Lower lobe of right lung (tissue), 2 donors: Measurements from ENCODE around the gene ALX3. TPM values are rescaled to one million over a fixed set of nuclear protein-coding genes. Genes with fewer than 3 reads are reported as not detected.

Experiments
- ATAC-seq, 2 donors: fragments of 200-7000 bp; cut with Tn5 transposase; one replicate each; pipeline ENCODE4 v1.9.1; 2020 to 2022; ENCODE audit warnings: mild to moderate bottlenecking in 2 of 2, moderate library complexity in 2 of 2
- DNase-seq: peaks from one replicate; pipeline ENCODE4 v3.0.0-alpha.2; 2020
- H3K27ac ChIP-seq: fragments of 200-600 bp; one replicate; pipeline ENCODE4 v1.8.0; 2022
- H3K27me3 ChIP-seq: fragments of 200-600 bp; one replicate; pipeline ENCODE4 v1.8.0; 2022; ENCODE audit warnings: low read depth
- H3K36me3 ChIP-seq: fragments of 200-600 bp; one replicate; pipeline ENCODE4 v1.8.0; 2022; ENCODE audit warnings: mild to moderate bottlenecking
- H3K4me1 ChIP-seq: fragments of 200-600 bp; one replicate; pipeline ENCODE4 v1.8.0; 2022
- H3K4me3 ChIP-seq: fragments of 200-600 bp; one replicate; pipeline ENCODE4 v1.8.0; 2022; ENCODE audit warnings: mild to moderate bottlenecking
- H3K9me3 ChIP-seq: fragments of 200-600 bp; one replicate; pipeline ENCODE4 v1.8.0; 2022
- CTCF ChIP-seq: fragments of 200-600 bp; IDR thresholded peaks from one replicate; pipeline ENCODE4 v1.8.0; 2022; ENCODE audit warnings: antibody characterized with exemption, mild to moderate bottlenecking
- intact Hi-C: fragments of 100-400 bp; cut with DNase I; formaldehyde crosslinking; loops from one replicate; pipeline ENCODE4 v1.11.0; 2022
- long read RNA-seq: library from polyadenylated mRNA; unstranded; transcript quantifications from one replicate; pipeline ENCODE4 v2.0.0, GENCODE V29; 2021
- total RNA-seq: library from RNA; stranded (reverse); fragmentation: NEBNext Ultra II Directional; extraction: Animal tissue kit (Norgen Biotek cat#: 25700); gene quantifications from one replicate; pipeline ENCODE4 v1.2.1, GENCODE V29; 2021
- donor health status: DM: no; HTN: yes; CAD: no; lungs with severe emphysema.

Gene ALX3
- total RNA-seq, result not detected
- long read RNA-seq, result 0 reads

- H3K9me3 ChIP-seq, result no peaks in the 10 kb centered on the region
- peak within 1 kb of the TSS; percentile 22 for H3K4me3 ChIP-seq
- no peaks in the 10 kb centered on the region for H3K36me3 ChIP-seq
- peaks cover 81% of the 10 kb centered on the region for H3K27me3 ChIP-seq
- H3K27ac ChIP-seq, result no peak within 1 kb of the TSS
- TF ChIP-seq CTCF, result no peak
- intact Hi-C loops, result no loop called here
- ATAC-seq, result no peak
- H3K4me1 ChIP-seq, result peaks cover 27% of the 10 kb centered on the region
- no peak for DNase-seq
Observed at GRCh38 chr1:110070671-110071242, at the start of gene ALX3. ALX3 (minus strand) TSS chr1:110070672; CDS start chr1:110070612, 60 bp downstream.

DNA sequence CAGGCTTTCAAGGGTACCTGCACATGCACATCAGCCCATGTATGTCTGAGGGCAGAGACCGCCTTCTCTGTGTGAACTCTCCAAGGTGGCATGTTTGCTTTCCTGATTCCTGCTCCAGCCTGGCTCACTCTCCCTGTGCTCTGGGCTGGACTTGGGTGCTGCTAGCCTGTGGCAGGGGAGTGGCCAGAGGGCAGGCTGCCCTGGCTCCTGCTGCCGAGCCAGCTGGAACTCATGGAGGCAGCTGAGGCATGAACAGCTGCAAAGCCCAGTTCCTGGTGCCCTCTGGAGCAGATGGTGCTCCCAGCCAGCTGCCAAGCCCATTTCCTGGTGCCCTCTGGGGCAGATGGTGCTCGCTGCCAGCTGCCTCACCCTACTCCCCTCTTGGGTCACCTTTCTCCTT, 49.4 kb upstream of the ALX3 start:
- TF ChIP-seq CTCF, result no peak
- Histone ChIP-seq H3K9me3 (no peaks in the 10 kb centered on the region), H3K36me3 (no peaks in the 10 kb centered on the region), H3K27me3 (peaks cover 11% of the 10 kb centered on the region), H3K27ac (no peak overlapping the region), H3K4me1 (no peaks in the 10 kb centered on the region), H3K4me3 (no peak overlapping the region)
- DNase-seq (no peak), ATAC-seq (no peak)
- intact Hi-C loops, result no loop called here

DNA sequence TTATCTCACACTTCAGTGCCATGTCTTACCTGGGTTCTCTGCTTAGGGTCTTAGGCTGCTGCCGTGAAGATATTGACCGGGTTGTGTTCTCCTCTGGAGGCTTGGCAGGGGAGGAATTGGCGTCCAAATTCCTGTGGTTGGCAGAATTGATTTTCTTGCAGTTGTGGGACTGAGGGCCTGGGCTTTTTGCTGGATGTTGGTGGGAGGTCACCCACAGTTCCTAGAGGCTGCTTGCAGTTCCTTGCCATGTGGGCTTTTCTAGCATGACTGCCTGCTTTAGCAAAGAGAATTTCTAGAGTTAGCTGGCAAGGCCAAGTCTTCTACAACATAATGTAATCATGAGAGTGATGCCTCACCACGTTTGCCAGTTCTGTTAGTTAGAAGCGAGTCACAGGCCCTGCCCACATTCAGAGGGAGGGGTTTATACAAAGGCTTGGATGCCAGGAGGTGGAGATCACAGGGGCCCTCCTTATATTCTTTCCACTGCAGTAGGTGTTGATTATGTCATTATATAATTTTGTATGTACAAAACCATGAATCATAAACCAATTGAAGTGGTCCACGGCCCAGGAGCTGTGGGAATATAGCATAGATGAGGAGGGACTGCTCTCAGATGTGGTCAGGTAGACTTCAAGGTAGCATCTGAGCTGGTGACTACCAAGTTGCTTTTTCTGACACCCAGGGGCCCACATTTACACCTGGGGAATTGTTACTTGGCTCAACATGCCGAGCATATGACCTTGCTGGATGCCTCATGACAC, 48.3 kb upstream of the ALX3 start:
- ATAC-seq, result no peak
- Histone ChIP-seq H3K4me1 (no peaks in the 10 kb centered on the region), H3K9me3 (no peaks in the 10 kb centered on the region), H3K27me3 (peaks cover 17% of the 10 kb centered on the region), H3K27ac (no peak overlapping the region), H3K36me3 (no peaks in the 10 kb centered on the region), H3K4me3 (no peak overlapping the region)
- intact Hi-C loops, result no loop called here
- TF ChIP-seq CTCF, result no peak
- no peak for DNase-seq

DNA sequence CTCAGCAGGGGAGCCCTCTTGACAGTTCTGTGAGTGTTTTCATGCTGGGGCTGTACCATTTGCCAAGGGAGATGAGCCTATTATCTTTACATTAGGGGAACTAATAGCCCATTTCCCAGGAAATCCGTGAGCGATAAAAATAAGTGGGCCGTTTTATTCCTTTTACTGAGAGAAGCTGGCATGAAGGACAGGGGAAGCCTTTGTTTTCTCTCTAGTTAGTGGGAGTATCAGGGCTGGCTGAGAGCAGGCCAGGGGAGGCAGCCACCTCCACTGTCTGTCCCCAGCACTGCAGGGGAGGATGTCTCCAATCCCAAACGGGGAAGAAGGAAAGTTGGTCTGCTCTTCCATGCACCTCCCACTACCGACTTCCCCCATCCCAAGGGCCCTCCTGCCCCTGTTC, 44.3 kb upstream of the ALX3 start:
- ATAC-seq (no peak), DNase-seq (no peak)
- Histone ChIP-seq H3K27me3 (peaks cover 20% of the 10 kb centered on the region), H3K9me3 (no peaks in the 10 kb centered on the region), H3K36me3 (no peaks in the 10 kb centered on the region), H3K27ac (no peak overlapping the region), H3K4me1 (no peaks in the 10 kb centered on the region), H3K4me3 (no peak overlapping the region)
- intact Hi-C loops, result no loop called here
- TF ChIP-seq CTCF, result no peak

GRCh38 chr1:110114173-110114572, 43.7 kb upstream of the ALX3 start:
- no peak for TF ChIP-seq CTCF
- Histone ChIP-seq H3K36me3 (no peaks in the 10 kb centered on the region), H3K27me3 (peaks cover 20% of the 10 kb centered on the region), H3K9me3 (no peaks in the 10 kb centered on the region), H3K27ac (no peak overlapping the region), H3K4me1 (no peaks in the 10 kb centered on the region), H3K4me3 (no peak overlapping the region)
- intact Hi-C loops, result no loop called here
- no peak for DNase-seq
- no peak for ATAC-seq
